Panc1 (cell line): ENCODE results near the gene CEACAM18.

Experiments
- CTCF ChIP-seq: fragments of 450-650 bp; IDR thresholded peaks from 2 replicates; pipeline ENCODE4 v1.5.1; 2017; ENCODE audit warnings: mild to moderate bottlenecking
- POLR2AphosphoS5 ChIP-seq: IDR thresholded peaks from 2 replicates; pipeline ENCODE4 v1.6.1; 2012; ENCODE audit warnings: mild to moderate bottlenecking, low read depth, low read length, moderate library complexity
- TCF7L2 ChIP-seq: IDR thresholded peaks from 2 replicates; pipeline ENCODE4 v1.6.1; 2011; ENCODE audit warnings: mild to moderate bottlenecking, low read depth, low read length, inconsistent platforms

DNA sequence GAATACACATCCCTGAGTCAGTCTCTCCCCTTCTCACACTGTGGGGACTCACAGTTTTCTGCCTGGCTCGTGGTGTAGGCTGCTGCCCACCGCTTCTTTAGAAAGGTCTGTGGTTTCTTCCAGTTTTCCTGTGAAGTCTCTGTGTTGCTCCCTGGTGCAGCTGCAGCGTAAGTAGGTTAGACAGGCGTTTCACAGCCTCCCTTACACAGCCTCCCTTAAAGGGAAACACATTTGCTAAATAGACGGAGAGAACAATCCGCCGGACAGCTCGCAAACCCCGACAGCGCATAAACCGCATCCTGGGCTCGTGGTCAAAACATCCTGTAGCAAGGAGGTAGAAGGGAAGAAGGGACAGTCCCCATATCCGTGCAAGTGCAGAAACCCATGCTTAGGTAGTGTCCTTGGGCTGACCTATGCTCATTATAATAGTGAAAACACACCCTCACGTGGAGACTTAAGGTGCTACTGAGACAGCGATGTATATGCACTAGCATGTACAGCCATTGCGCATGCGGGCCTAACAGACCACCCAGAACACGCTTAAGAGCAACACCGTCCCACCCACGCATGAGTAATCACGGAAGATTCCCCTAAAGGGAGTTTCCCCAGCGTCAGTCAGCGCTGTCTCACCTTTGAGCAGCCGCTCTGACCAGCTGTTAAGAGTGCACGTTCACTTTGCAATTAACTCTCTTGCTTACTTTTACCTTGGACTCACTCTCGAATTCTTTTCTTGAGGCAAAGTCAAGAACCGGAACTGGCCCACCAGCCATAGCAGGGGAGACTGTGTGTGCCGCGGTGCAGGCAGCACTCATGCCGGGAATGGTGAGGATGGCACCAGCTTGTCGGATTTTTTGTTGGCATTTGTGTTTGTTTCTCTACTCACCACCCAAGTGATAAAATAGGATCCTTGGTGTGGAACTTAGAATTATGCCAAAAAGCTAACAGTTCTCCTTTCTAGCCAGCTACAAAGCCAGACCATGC lies 36.6 kb upstream of the CEACAM18 start:
- TF ChIP-seq CTCF: no peak
- TF ChIP-seq POLR2AphosphoS5: no peak
- no peak for TF ChIP-seq TCF7L2
